HEK293 (cell line): ENCODE data around the gene USP44.

Source experiments
- CTCF ChIA-PET: fragments of 350-600 bp; formaldehyde crosslinking; extraction: SDS; loops from one replicate; lab custom pipeline; 2021; ENCODE audit warnings: antibody characterized with exemption; lab: Yijun Ruan, JAX
- POLR2A ChIA-PET: fragments of 300-600 bp; formaldehyde crosslinking; extraction: SDS; loops from one replicate; lab custom pipeline; 2020; ENCODE audit warnings: antibody characterized with exemption, inconsistent platforms; lab: Yijun Ruan, JAX
- H3K27ac ChIP-seq: fragments of 200-500 bp; sonication (Bioruptor generic); 2 replicates; pipeline ENCODE4 v1.5.1; 2014; ENCODE audit warnings: low read depth, low read length, control low read depth, inconsistent platforms; ENCODE audit errors: extremely low read depth
- H3K36me3 ChIP-seq, 2 experiments: fragments of 200-500 bp in 1 of 2; sonication (Bioruptor generic) in 1 of 2; 1 replicate in 1 of 2; 2 replicates in 1 of 2; pipeline ENCODE4 v1.5.1; 2014 to 2017; ENCODE audit warnings: inconsistent platforms in 2 of 2, low read length in 2 of 2; ENCODE audit not compliant: control insufficient read depth in 2 of 2, insufficient read depth in 1 of 2
- H3K4me1 ChIP-seq: fragments of 200-500 bp; sonication (Bioruptor generic); 2 replicates; pipeline ENCODE4 v1.5.1; 2014; ENCODE audit warnings: mild to moderate bottlenecking, low read length, inconsistent platforms; ENCODE audit not compliant: control insufficient read depth, insufficient read depth
- H3K4me3 ChIP-seq: 2 replicates; pipeline ENCODE4 v1.5.1; 2011; ENCODE audit warnings: low read depth, mild to moderate bottlenecking, control low read depth, low read length, moderate library complexity
- H3K9me3 ChIP-seq: fragments of 200-500 bp; sonication (Bioruptor generic); 2 replicates; pipeline ENCODE4 v1.5.1; 2014; ENCODE audit warnings: low read depth, low read length, inconsistent platforms; ENCODE audit not compliant: control insufficient read depth, insufficient read depth
- BCL11B ChIP-seq: fragments of 450-650 bp; formaldehyde crosslinking; IDR thresholded peaks from 2 replicates; pipeline ENCODE4 v1.5.1; 2016; ENCODE audit warnings: low read depth, missing biosample characterization, missing genetic modification characterization
- GLI2 ChIP-seq: fragments of 450-650 bp; formaldehyde crosslinking; IDR thresholded peaks from 2 replicates; pipeline ENCODE4; 2017; ENCODE audit warnings: missing biosample characterization, missing genetic modification characterization, low read depth, borderline replicate concordance
- IKZF3 ChIP-seq: fragments of 450-650 bp; IDR thresholded peaks from 2 replicates; pipeline ENCODE4 v1.5.0; 2018; ENCODE audit warnings: missing biosample characterization, mild to moderate bottlenecking, missing genetic modification characterization, moderate library complexity
- KLF16 ChIP-seq: fragments of 450-650 bp; formaldehyde crosslinking; IDR thresholded peaks from 2 replicates; pipeline ENCODE4 v1.5.1; 2017; ENCODE audit warnings: missing biosample characterization, missing genetic modification characterization
- PRDM1 ChIP-seq: fragments of 450-650 bp; formaldehyde crosslinking; IDR thresholded peaks from 2 replicates; pipeline ENCODE4; 2016; ENCODE audit warnings: missing biosample characterization, missing genetic modification characterization
- SALL2 ChIP-seq: fragments of 450-650 bp; formaldehyde crosslinking; IDR thresholded peaks from 2 replicates; pipeline ENCODE4 v1.5.0; 2017; ENCODE audit warnings: missing biosample characterization, mild to moderate bottlenecking, missing genetic modification characterization, borderline replicate concordance
- ZFP41 ChIP-seq: fragments of 450-650 bp; formaldehyde crosslinking; IDR thresholded peaks from 2 replicates; pipeline ENCODE4 v1.5.1; 2016; ENCODE audit warnings: missing biosample characterization, missing genetic modification characterization, borderline replicate concordance
- ZNF10 ChIP-seq: fragments of 450-650 bp; formaldehyde crosslinking; IDR thresholded peaks from 2 replicates; pipeline ENCODE4 v1.5.1; 2017; ENCODE audit warnings: missing biosample characterization, missing genetic modification characterization
- ZNF169 ChIP-seq: fragments of 450-650 bp; formaldehyde crosslinking; IDR thresholded peaks from 2 replicates; pipeline ENCODE4 v1.5.1; 2016; ENCODE audit warnings: missing biosample characterization, missing genetic modification characterization
- ZNF175 ChIP-seq: fragments of 450-650 bp; formaldehyde crosslinking; IDR thresholded peaks from 2 replicates; pipeline ENCODE4 v1.5.1; 2016; ENCODE audit warnings: missing biosample characterization, missing genetic modification characterization
- ZNF311 ChIP-seq: fragments of 450-650 bp; formaldehyde crosslinking; IDR thresholded peaks from 2 replicates; pipeline ENCODE4 v1.5.1; 2017; ENCODE audit warnings: missing biosample characterization, missing genetic modification characterization, borderline replicate concordance
- ZNF394 ChIP-seq: fragments of 450-650 bp; formaldehyde crosslinking; IDR thresholded peaks from 2 replicates; pipeline ENCODE4 v1.5.1; 2016; ENCODE audit warnings: missing biosample characterization, missing genetic modification characterization, mild to moderate bottlenecking, moderate library complexity, borderline replicate concordance
- ZNF48 ChIP-seq: fragments of 450-650 bp; formaldehyde crosslinking; IDR thresholded peaks from 2 replicates; pipeline ENCODE4 v1.5.1; 2016; ENCODE audit warnings: missing biosample characterization, missing genetic modification characterization
- ZNF530 ChIP-seq: fragments of 450-650 bp; formaldehyde crosslinking; IDR thresholded peaks from 2 replicates; pipeline ENCODE4 v1.5.1; 2016; ENCODE audit warnings: low read depth, missing biosample characterization, missing genetic modification characterization
- ZNF548 ChIP-seq: fragments of 450-650 bp; formaldehyde crosslinking; IDR thresholded peaks from 2 replicates; pipeline ENCODE4 v1.5.1; 2016; ENCODE audit warnings: missing biosample characterization, missing genetic modification characterization
- ZNF623 ChIP-seq: fragments of 450-650 bp; formaldehyde crosslinking; IDR thresholded peaks from 2 replicates; pipeline ENCODE4 v1.5.1; 2016; ENCODE audit warnings: missing biosample characterization, missing genetic modification characterization
- ZNF768 ChIP-seq: fragments of 450-650 bp; formaldehyde crosslinking; IDR thresholded peaks from 2 replicates; pipeline ENCODE4 v1.5.1; 2018; ENCODE audit warnings: missing biosample characterization, mild to moderate bottlenecking, missing genetic modification characterization
- ZNF777 ChIP-seq: fragments of 450-650 bp; formaldehyde crosslinking; IDR thresholded peaks from 2 replicates; pipeline ENCODE4 v1.5.1; 2017; ENCODE audit warnings: missing biosample characterization, missing genetic modification characterization, borderline replicate concordance
- ZNF785 ChIP-seq: fragments of 450-650 bp; formaldehyde crosslinking; IDR thresholded peaks from 2 replicates; pipeline ENCODE4 v1.5.1; 2016; ENCODE audit warnings: missing biosample characterization, missing genetic modification characterization
- ZSCAN30 ChIP-seq: fragments of 450-650 bp; IDR thresholded peaks from 2 replicates; pipeline ENCODE4 v1.5.1; 2018; ENCODE audit warnings: missing biosample characterization, mild to moderate bottlenecking, missing genetic modification characterization, moderate library complexity
- TF ChIP-seq, protein P1 (sequence below): fragments of 450-650 bp; formaldehyde crosslinking; IDR thresholded peaks from 2 replicates; pipeline ENCODE4 v1.5.1; 2016; ENCODE audit warnings: missing biosample characterization, missing genetic modification characterization, low read depth
- TF ChIP-seq, protein P2 (sequence below): fragments of 450-650 bp; formaldehyde crosslinking; IDR thresholded peaks from 2 replicates; pipeline ENCODE4 v1.5.1; 2016; ENCODE audit warnings: missing biosample characterization, missing genetic modification characterization
- TF ChIP-seq, protein P3 (sequence below): fragments of 450-650 bp; formaldehyde crosslinking; IDR thresholded peaks from 2 replicates; pipeline ENCODE4 v1.5.1; 2017; ENCODE audit warnings: missing biosample characterization, missing genetic modification characterization
- TF ChIP-seq, protein P4 (sequence below): fragments of 450-650 bp; formaldehyde crosslinking; IDR thresholded peaks from 2 replicates; pipeline ENCODE4 v1.5.1; 2017; ENCODE audit warnings: missing biosample characterization, missing genetic modification characterization
- TF ChIP-seq, protein P5 (sequence below): fragments of 450-650 bp; formaldehyde crosslinking; IDR thresholded peaks from 2 replicates; pipeline ENCODE4 v1.5.1; 2016; ENCODE audit warnings: missing biosample characterization, missing genetic modification characterization

USP44 gene

DNA sequence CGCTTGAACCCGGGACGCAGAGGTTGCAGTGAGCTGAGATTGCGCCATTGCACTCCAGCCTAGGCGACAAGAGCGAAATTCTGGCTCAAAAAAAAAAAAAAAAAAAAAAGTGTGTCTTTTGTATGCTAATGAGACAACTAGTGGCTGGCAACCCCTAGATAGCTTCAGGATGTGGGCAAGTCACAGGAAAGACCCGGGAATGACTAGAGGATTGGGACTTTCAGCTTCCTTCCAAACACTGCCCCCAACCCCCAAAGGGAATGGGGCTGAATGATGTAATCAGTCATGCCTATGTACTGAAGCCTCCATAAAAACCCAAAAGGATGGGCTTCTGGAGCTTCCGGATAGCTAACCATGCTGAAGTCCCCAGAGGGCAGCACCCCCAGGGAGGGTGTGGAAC is 28.6 kb downstream of the USP44 start (continued):
- TF ChIP-seq, protein P1, sequence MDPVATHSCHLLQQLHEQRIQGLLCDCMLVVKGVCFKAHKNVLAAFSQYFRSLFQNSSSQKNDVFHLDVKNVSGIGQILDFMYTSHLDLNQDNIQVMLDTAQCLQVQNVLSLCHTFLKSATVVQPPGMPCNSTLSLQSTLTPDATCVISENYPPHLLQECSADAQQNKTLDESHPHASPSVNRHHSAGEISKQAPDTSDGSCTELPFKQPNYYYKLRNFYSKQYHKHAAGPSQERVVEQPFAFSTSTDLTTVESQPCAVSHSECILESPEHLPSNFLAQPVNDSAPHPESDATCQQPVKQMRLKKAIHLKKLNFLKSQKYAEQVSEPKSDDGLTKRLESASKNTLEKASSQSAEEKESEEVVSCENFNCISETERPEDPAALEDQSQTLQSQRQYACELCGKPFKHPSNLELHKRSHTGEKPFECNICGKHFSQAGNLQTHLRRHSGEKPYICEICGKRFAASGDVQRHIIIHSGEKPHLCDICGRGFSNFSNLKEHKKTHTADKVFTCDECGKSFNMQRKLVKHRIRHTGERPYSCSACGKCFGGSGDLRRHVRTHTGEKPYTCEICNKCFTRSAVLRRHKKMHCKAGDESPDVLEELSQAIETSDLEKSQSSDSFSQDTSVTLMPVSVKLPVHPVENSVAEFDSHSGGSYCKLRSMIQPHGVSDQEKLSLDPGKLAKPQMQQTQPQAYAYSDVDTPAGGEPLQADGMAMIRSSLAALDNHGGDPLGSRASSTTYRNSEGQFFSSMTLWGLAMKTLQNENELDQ (tag by site-specific recombination) = no peak
- TF ChIP-seq ZNF394 (tag by site-specific recombination) (no peak), ZNF777 (no peak), ZNF623 (tag by site-specific recombination) (no peak), ZFP41 (tag by site-specific recombination) (no peak), ZNF311 (no peak), KLF16 (tag by site-specific recombination) (no peak)
- TF ChIP-seq, protein P2, sequence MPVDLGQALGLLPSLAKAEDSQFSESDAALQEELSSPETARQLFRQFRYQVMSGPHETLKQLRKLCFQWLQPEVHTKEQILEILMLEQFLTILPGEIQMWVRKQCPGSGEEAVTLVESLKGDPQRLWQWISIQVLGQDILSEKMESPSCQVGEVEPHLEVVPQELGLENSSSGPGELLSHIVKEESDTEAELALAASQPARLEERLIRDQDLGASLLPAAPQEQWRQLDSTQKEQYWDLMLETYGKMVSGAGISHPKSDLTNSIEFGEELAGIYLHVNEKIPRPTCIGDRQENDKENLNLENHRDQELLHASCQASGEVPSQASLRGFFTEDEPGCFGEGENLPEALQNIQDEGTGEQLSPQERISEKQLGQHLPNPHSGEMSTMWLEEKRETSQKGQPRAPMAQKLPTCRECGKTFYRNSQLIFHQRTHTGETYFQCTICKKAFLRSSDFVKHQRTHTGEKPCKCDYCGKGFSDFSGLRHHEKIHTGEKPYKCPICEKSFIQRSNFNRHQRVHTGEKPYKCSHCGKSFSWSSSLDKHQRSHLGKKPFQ (tag by site-specific recombination) = no peak
- TF ChIP-seq, all 188 proteins: peak for 0

DNA sequence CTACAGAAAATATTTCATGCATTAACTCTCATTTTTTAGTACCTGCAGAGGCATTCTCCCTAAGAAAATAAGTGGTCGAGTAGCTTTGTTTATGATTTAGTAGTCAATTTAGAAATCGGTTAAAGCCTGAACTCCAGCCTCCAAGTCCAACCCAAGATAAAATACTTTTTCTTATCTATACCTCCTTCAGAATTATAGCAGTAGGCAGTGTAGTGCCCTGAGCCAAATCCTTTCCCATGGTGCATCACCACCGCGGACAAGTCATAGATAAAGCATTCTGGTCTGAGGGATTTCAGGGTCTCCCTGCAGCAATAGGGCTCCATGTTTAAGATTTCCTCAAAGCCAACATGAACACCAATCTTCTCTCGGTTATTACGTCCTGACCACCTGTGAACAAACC is 30.5 kb downstream of the USP44 start:
- POLR2A ChIA-PET = no interaction called here
- no peaks in the 10 kb centered on the region for H3K9me3 ChIP-seq
- no peak overlapping the region for H3K27ac ChIP-seq
- no peak for TF ChIP-seq ZFP41 (tag by site-specific recombination)
- no peak for TF ChIP-seq BCL11B (tag by site-specific recombination)
- TF ChIP-seq ZNF530 (tag by site-specific recombination) = no peak
- TF ChIP-seq GLI2 (tag by site-specific recombination) = no peak
- TF ChIP-seq, protein P3, sequence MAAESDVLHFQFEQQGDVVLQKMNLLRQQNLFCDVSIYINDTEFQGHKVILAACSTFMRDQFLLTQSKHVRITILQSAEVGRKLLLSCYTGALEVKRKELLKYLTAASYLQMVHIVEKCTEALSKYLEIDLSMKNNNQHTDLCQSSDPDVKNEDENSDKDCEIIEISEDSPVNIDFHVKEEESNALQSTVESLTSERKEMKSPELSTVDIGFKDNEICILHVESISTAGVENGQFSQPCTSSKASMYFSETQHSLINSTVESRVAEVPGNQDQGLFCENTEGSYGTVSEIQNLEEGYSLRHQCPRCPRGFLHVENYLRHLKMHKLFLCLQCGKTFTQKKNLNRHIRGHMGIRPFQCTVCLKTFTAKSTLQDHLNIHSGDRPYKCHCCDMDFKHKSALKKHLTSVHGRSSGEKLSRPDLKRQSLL (tag by site-specific recombination) = no peak
- no peak for TF ChIP-seq ZNF48
- TF ChIP-seq KLF16 (tag by site-specific recombination) = no peak
- TF ChIP-seq, protein P4, sequence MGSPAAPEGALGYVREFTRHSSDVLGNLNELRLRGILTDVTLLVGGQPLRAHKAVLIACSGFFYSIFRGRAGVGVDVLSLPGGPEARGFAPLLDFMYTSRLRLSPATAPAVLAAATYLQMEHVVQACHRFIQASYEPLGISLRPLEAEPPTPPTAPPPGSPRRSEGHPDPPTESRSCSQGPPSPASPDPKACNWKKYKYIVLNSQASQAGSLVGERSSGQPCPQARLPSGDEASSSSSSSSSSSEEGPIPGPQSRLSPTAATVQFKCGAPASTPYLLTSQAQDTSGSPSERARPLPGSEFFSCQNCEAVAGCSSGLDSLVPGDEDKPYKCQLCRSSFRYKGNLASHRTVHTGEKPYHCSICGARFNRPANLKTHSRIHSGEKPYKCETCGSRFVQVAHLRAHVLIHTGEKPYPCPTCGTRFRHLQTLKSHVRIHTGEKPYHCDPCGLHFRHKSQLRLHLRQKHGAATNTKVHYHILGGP (tag by site-specific recombination) = no peak
- no peak for TF ChIP-seq ZNF548
- TF ChIP-seq IKZF3 (tag by site-specific recombination) = no peak
- TF ChIP-seq PRDM1 (tag by site-specific recombination) = no peak
- TF ChIP-seq, all 188 proteins: peak for 0
- H3K4me1 ChIP-seq = peaks cover 5% of the 10 kb centered on the region; the same call in 1 of the 2 replicates
- H3K36me3 ChIP-seq = no peaks in the 10 kb centered on the region; a peak in 1 of 3 replicates
- H3K4me3 ChIP-seq = no peak overlapping the region
- CTCF ChIA-PET = interaction anchor here (0.6 kb wide), 1 partner anchor 17 kb away, joined by 4 read pairs; no protein-coding TSS in a partner anchor

DNA sequence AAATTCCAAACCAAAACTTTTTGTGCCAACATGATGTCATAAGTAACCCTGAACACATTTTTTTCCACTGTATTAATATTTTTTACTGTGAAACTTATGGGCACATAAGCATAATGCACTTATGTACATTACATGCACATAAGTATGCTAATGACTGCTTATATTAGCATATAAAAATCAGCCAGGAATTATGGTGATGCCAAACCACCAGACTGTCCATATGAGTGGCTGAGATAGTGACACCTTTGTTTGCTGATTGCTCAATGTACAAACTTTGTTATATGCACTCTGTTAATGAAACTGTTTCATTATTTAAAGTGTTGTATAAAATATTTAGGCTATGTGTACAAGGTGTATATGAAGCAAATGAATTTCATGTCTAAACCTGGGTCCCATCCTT is 32.3 kb downstream of the USP44 start:
- no peak overlapping the region for H3K4me3 ChIP-seq
- H3K9me3 ChIP-seq = no peaks in the 10 kb centered on the region
- CTCF ChIA-PET = no interaction called here
- POLR2A ChIA-PET = no interaction called here
- no peak overlapping the region for H3K27ac ChIP-seq
- peaks cover 4 to 13% of the 10 kb centered on the region in 2 experiments for H3K36me3 ChIP-seq
- H3K4me1 ChIP-seq = peaks cover 5% of the 10 kb centered on the region; the same call in 1 of the 2 replicates
- TF ChIP-seq ZNF175 (tag by site-specific recombination) = no peak
- no peak for TF ChIP-seq SALL2
- TF ChIP-seq ZNF768 = no peak
- TF ChIP-seq ZNF10 (tag by site-specific recombination) = no peak
- no peak for TF ChIP-seq ZNF785 (tag by site-specific recombination)
- no peak for TF ChIP-seq ZNF169 (tag by site-specific recombination)
- TF ChIP-seq, protein P5, sequence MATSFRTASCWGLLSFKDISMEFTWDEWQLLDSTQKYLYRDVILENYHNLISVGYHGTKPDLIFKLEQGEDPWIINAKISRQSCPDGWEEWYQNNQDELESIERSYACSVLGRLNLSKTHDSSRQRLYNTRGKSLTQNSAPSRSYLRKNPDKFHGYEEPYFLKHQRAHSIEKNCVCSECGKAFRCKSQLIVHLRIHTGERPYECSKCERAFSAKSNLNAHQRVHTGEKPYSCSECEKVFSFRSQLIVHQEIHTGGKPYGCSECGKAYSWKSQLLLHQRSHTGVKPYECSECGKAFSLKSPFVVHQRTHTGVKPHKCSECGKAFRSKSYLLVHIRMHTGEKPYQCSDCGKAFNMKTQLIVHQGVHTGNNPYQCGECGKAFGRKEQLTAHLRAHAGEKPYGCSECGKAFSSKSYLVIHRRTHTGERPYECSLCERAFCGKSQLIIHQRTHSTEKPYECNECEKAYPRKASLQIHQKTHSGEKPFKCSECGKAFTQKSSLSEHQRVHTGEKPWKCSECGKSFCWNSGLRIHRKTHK (tag by site-specific recombination) = no peak
- TF ChIP-seq ZSCAN30 (tag by site-specific recombination) = no peak
- TF ChIP-seq ZNF394 (tag by site-specific recombination) = no peak
